Osteocyte (in vitro differentiated cells): Measurements from ENCODE around the gene NCR2. TPM values are rescaled to one million over a fixed set of nuclear protein-coding genes. Genes with fewer than 3 reads are reported as not detected.

Experiments
- DNase-seq: peaks from one replicate; pipeline ENCODE4 v3.0.0; 2021; ENCODE audit warnings: mixed read lengths; ENCODE audit not compliant: unreplicated experiment; ENCODE audit errors: extremely low spot score
- H3K27ac Mint-ChIP-seq: one replicate; pipeline ENCODE4 v1.8.0; 2021; ENCODE audit warnings: mild to moderate bottlenecking, mixed read lengths; ENCODE audit not compliant: unreplicated experiment
- H3K27me3 Mint-ChIP-seq: one replicate; pipeline ENCODE4 v1.8.0; 2021; ENCODE audit warnings: mixed read lengths; ENCODE audit not compliant: unreplicated experiment
- H3K36me3 Mint-ChIP-seq: one replicate; pipeline ENCODE4 v1.8.0; 2021; ENCODE audit warnings: mixed read lengths; ENCODE audit not compliant: unreplicated experiment
- H3K4me1 Mint-ChIP-seq: one replicate; pipeline ENCODE4 v1.8.0; 2021; ENCODE audit warnings: mixed read lengths; ENCODE audit not compliant: unreplicated experiment
- H3K4me3 Mint-ChIP-seq: one replicate; pipeline ENCODE4 v1.8.0; 2021; ENCODE audit warnings: mild to moderate bottlenecking, moderate library complexity, mixed read lengths; ENCODE audit not compliant: unreplicated experiment
- H3K9me3 Mint-ChIP-seq: one replicate; pipeline ENCODE4 v1.8.0; 2021; ENCODE audit warnings: mixed read lengths; ENCODE audit not compliant: unreplicated experiment
- CTCF ChIP-seq: fragments of 200-600 bp; sonication (generic); IDR thresholded peaks from 2 replicates; pipeline ENCODE4 v1.5.0; 2021; ENCODE audit warnings: antibody characterized with exemption, mild to moderate bottlenecking, moderate library complexity
- total RNA-seq: library from RNA; stranded (reverse); gene quantifications from 2 replicates; pipeline ENCODE4 v1.2.1, GENCODE V29; 2021

NCR2 gene
- total RNA-seq, 1 donor from 2014 or later: not detected

- H3K9me3 Mint-ChIP-seq: no peaks in the 10 kb centered on the region
- peaks cover 63% of the 10 kb centered on the region for H3K27me3 Mint-ChIP-seq
- no peak for TF ChIP-seq CTCF
- peak; percentile 21 for DNase-seq
- H3K36me3 Mint-ChIP-seq: no peaks in the 10 kb centered on the region
- H3K27ac Mint-ChIP-seq: no peak overlapping the region
- peaks cover 23% of the 10 kb centered on the region for H3K4me1 Mint-ChIP-seq
- H3K4me3 Mint-ChIP-seq: no peak overlapping the region
These were observed 31.7 kb downstream of the NCR2 start for GRCh38 chr6:41367061-41367460.

- Mint-ChIP-seq H3K4me1 (peaks cover 29% of the 10 kb centered on the region), H3K9me3 (no peaks in the 10 kb centered on the region), H3K27me3 (peaks cover 64% of the 10 kb centered on the region), H3K4me3 (no peak overlapping the region), H3K36me3 (no peaks in the 10 kb centered on the region), H3K27ac (no peak overlapping the region)
- peak; percentile 86 for TF ChIP-seq CTCF
- DNase-seq: peak; percentile 89
These were observed 32.3 kb downstream of the NCR2 start for GRCh38 chr6:41367700-41368099.

- H3K9me3 Mint-ChIP-seq: no peaks in the 10 kb centered on the region
- no peak for TF ChIP-seq CTCF
- DNase-seq: no peak
- H3K27ac Mint-ChIP-seq: no peak overlapping the region
- no peaks in the 10 kb centered on the region for H3K36me3 Mint-ChIP-seq
- H3K4me3 Mint-ChIP-seq: no peak overlapping the region
- peaks cover 69% of the 10 kb centered on the region for H3K27me3 Mint-ChIP-seq
- H3K4me1 Mint-ChIP-seq: peaks cover 54% of the 10 kb centered on the region
These were observed 35.2 kb downstream of the NCR2 start for GRCh38 chr6:41370488-41371111.

GRCh38 chr6:41371461-41371991, 36.1 kb downstream of the NCR2 start:
- Mint-ChIP-seq H3K4me3 (peak overlapping the region; percentile 64), H3K27ac (no peak overlapping the region), H3K27me3 (peaks cover 69% of the 10 kb centered on the region), H3K36me3 (no peaks in the 10 kb centered on the region), H3K4me1 (peaks cover 54% of the 10 kb centered on the region), H3K9me3 (no peaks in the 10 kb centered on the region)
- DNase-seq: peak; percentile 88
- TF ChIP-seq CTCF: peak; percentile 53

- H3K9me3 Mint-ChIP-seq: no peaks in the 10 kb centered on the region
- TF ChIP-seq CTCF: no peak
- no peak overlapping the region for H3K27ac Mint-ChIP-seq
- H3K27me3 Mint-ChIP-seq: peaks cover 69% of the 10 kb centered on the region
- DNase-seq: peak; percentile 82
- peak overlapping the region; percentile 64 for H3K4me3 Mint-ChIP-seq
- H3K4me1 Mint-ChIP-seq: peaks cover 54% of the 10 kb centered on the region
- no peaks in the 10 kb centered on the region for H3K36me3 Mint-ChIP-seq
These were observed 36.8 kb downstream of the NCR2 start for GRCh38 chr6:41371992-41372831.
